DND-41 (cell line): Measurements from ENCODE around the gene CHST3.

Experiments
- CTCF ChIP-seq: IDR thresholded peaks from 2 replicates; pipeline ENCODE4 v1.5.1; 2012; ENCODE audit warnings: borderline replicate concordance, low read length, moderate library complexity, mild to moderate bottlenecking; ENCODE audit not compliant: poor library complexity, severe bottlenecking; ENCODE audit errors: extremely low read depth
- EZH2 ChIP-seq: IDR thresholded peaks from 3 replicates; pipeline ENCODE4 v1.6.1; 2012; ENCODE audit warnings: borderline replicate concordance, low read depth, mild to moderate bottlenecking, moderate library complexity, low read length, inconsistent platforms; ENCODE audit not compliant: severe bottlenecking

GRCh38 chr10:71933651-71934050 is 30.5 kb upstream of the CHST3 start:
- TF ChIP-seq CTCF (no peak), EZH2 (no peak)
